ENCODE data around the gene PAPSS1. TPM values are rescaled to one million over a fixed set of nuclear protein-coding genes. Genes with fewer than 3 reads are reported as not detected.

Gene PAPSS1
- total RNA-seq, 2 donors from 2014 or later, result 21.1 to 22.5 TPM

- Histone ChIP-seq H3K9me3 (no peaks in the 10 kb centered on the region), H3K27ac (no peak overlapping the region), H3K36me3 (no peaks in the 10 kb centered on the region), H3K4me3 (no peak overlapping the region), H3K4me1 (no peaks in the 10 kb centered on the region), H3K9ac (ENCODE audit: low read depth in 2 of 2, low read length in 2 of 2) (no peak overlapping the region), H3K27me3 (no peaks in the 10 kb centered on the region)
- no peak for TF ChIP-seq CTCF (IDR thresholded peaks at IDR 0.05)
- DNase-seq, result no peak
- intact Hi-C loops (cut with DNase I), result no loop called here
Measured at GRCh38 chr4:107625391-107625902, 94.6 kb downstream of the PAPSS1 start.

- Histone ChIP-seq H3K27ac (no peak overlapping the region), H3K9ac (ENCODE audit: low read depth in 2 of 2, low read length in 2 of 2) (no peak overlapping the region), H3K4me3 (no peak overlapping the region), H3K36me3 (no peaks in the 10 kb centered on the region), H3K27me3 (no peaks in the 10 kb centered on the region), H3K9me3 (no peaks in the 10 kb centered on the region), H3K4me1 (no peaks in the 10 kb centered on the region)
- DNase-seq, result no peak
- TF ChIP-seq CTCF (IDR thresholded peaks at IDR 0.05), result no peak
- intact Hi-C loops (cut with DNase I), result no loop called here
Measured at GRCh38 chr4:107624024-107624423, 96.0 kb downstream of the PAPSS1 start.

- intact Hi-C loops (cut with DNase I), result no loop called here
Measured at GRCh38 chr4:107622006-107622405, 98.0 kb downstream of the PAPSS1 start.

GRCh38 chr4:107619731-107620130 is 100.3 kb downstream of the PAPSS1 start:
- Histone ChIP-seq H3K36me3 (no peaks in the 10 kb centered on the region), H3K9me3 (no peaks in the 10 kb centered on the region), H3K9ac (ENCODE audit: low read depth in 2 of 2, low read length in 2 of 2) (no peak overlapping the region), H3K27me3 (no peaks in the 10 kb centered on the region), H3K27ac (no peak overlapping the region), H3K4me3 (no peak overlapping the region), H3K4me1 (no peaks in the 10 kb centered on the region)
- intact Hi-C loops (cut with DNase I), result no loop called here
- TF ChIP-seq CTCF (IDR thresholded peaks at IDR 0.05), result no peak
- DNase-seq, result no peak

More at GRCh38 chr4:107622006-107622405, 98.0 kb downstream of the PAPSS1 start:
- DNase-seq, result no peak
- Histone ChIP-seq H3K27me3 (no peaks in the 10 kb centered on the region), H3K9ac (ENCODE audit: low read depth in 2 of 2, low read length in 2 of 2) (no peak overlapping the region), H3K36me3 (no peaks in the 10 kb centered on the region), H3K27ac (no peak overlapping the region), H3K4me1 (no peaks in the 10 kb centered on the region), H3K9me3 (no peaks in the 10 kb centered on the region), H3K4me3 (no peak overlapping the region)
- TF ChIP-seq CTCF (IDR thresholded peaks at IDR 0.05), result no peak

GRCh38 chr4:107619066-107619465 is 101.0 kb downstream of the PAPSS1 start:
- intact Hi-C loops (cut with DNase I), result no loop called here
- H3K9me3 ChIP-seq, result no peaks in the 10 kb centered on the region
- H3K4me1 ChIP-seq, result no peaks in the 10 kb centered on the region

More at GRCh38 chr4:107619066-107619465, 101.0 kb downstream of the PAPSS1 start:
- no peak for TF ChIP-seq CTCF (IDR thresholded peaks at IDR 0.05)
- no peak for DNase-seq
- Histone ChIP-seq H3K27ac (no peak overlapping the region), H3K36me3 (no peaks in the 10 kb centered on the region), H3K4me3 (no peak overlapping the region), H3K27me3 (no peaks in the 10 kb centered on the region), H3K9ac (ENCODE audit: low read depth in 2 of 2, low read length in 2 of 2) (no peak overlapping the region)
